Measurements from ENCODE around the gene TSHZ1.

DNA sequence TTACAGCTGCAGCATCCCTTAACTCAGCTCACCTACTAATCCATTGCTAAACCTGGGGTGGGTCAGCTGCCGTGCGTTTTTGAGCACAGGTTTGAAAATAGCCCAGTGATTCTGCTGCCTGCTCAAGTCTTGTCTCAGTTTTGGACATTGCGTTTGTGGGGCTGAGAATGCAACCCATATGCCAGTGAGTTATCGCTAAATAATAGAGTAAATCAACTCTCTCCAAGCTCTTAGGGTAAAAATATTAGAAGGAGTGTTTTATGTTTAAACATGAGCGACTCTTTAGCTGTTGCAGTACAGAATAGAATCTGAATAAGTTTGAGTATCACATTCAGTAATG, 2.1 kb downstream of the TSHZ1 start:
- TF ChIP-seq, protein P1, sequence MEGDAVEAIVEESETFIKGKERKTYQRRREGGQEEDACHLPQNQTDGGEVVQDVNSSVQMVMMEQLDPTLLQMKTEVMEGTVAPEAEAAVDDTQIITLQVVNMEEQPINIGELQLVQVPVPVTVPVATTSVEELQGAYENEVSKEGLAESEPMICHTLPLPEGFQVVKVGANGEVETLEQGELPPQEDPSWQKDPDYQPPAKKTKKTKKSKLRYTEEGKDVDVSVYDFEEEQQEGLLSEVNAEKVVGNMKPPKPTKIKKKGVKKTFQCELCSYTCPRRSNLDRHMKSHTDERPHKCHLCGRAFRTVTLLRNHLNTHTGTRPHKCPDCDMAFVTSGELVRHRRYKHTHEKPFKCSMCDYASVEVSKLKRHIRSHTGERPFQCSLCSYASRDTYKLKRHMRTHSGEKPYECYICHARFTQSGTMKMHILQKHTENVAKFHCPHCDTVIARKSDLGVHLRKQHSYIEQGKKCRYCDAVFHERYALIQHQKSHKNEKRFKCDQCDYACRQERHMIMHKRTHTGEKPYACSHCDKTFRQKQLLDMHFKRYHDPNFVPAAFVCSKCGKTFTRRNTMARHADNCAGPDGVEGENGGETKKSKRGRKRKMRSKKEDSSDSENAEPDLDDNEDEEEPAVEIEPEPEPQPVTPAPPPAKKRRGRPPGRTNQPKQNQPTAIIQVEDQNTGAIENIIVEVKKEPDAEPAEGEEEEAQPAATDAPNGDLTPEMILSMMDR (IDR thresholded peaks at IDR 0.05) = no peak
- no peak for TF ChIP-seq EP300 (IDR thresholded peaks at IDR 0.05)
- no peak for TF ChIP-seq POLR2A (IDR thresholded peaks at IDR 0.05)
